Activated naive CD8-positive, alpha-beta T cell (primary cell): ENCODE data around the gene ASAP3.

Experiments
- H3K27ac Mint-ChIP-seq: one replicate; pipeline ENCODE4 v1.8.0; 2021; ENCODE audit warnings: mixed read lengths
- H3K27me3 Mint-ChIP-seq: one replicate; pipeline ENCODE4 v1.8.0; 2021; ENCODE audit warnings: mixed read lengths
- H3K36me3 Mint-ChIP-seq: one replicate; pipeline ENCODE4 v1.8.0; 2021; ENCODE audit warnings: mixed read lengths
- H3K4me1 Mint-ChIP-seq: one replicate; pipeline ENCODE4 v1.8.0; 2021; ENCODE audit warnings: low read depth, mixed read lengths
- H3K4me3 Mint-ChIP-seq: one replicate; pipeline ENCODE4 v1.8.0; 2021; ENCODE audit warnings: mild to moderate bottlenecking, mixed read lengths
- H3K9me3 Mint-ChIP-seq: one replicate; pipeline ENCODE4 v1.8.0; 2021; ENCODE audit warnings: low read depth, mixed read lengths

ASAP3 gene

DNA sequence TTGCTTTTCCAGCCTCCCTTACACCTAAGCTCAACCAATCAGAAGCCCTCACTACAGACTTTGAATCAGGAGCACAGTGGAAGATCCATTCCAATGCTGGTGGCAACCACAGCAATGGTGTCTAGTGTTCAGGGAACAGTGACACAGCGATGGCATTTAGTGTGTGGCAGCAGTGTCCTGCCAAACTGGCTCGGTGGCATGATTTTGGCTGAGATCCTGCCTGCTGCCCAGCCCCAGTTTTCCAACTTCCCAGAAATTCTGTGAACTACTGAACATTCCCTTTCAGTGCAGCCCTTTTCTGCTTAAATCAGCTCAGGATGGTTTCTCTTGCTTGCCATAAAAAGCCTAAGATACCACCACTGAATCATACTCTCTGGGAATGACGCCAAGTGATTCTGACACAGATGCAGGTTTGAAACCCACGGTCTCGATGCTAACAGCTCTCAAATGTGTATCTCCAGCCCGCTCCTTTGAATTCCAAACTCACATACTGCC is 8.8 kb downstream of the ASAP3 start:
- Mint-ChIP-seq H3K9me3 (no peaks in the 10 kb centered on the region), H3K27ac (no peak overlapping the region), H3K36me3 (no peaks in the 10 kb centered on the region), H3K4me1 (no peaks in the 10 kb centered on the region), H3K4me3 (no peak overlapping the region), H3K27me3 (no peaks in the 10 kb centered on the region)

DNA sequence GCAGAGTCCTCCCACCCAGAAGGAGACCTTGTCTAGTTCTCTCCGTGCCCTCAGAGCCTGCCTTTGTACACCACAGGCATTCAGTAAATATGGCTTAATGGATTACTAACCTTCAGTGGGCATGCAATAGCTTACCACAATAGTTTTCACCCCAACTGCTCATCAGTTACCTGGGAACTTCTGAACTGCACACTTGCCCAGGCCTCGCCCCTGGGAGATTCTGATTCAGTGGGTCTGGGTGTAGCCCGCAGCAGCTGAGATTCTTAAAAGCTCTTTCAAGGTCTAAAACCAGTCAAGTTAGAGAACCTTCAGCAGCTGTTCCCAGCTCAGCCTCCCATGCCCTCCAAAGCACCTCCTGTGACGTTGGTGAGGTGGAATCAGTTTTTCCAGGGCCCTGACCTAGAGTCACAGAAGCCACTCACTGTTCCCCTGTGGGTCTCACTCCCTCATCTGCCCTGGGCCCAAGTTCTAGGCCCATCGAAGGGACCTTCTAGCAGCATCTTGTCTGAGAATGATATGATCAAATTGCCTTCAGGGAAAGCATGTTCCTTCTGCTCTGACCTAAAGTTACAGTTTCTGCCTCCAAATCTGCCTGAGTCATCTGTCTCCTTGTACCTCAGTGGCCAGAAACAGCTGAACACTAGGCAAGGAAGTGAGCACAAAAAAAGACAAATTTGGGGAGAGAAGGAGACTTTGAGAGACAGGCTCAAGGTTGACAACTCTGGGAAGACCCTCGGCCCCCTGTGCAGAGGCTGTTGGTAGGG is 10.8 kb downstream of the ASAP3 start:
- Mint-ChIP-seq H3K9me3 (no peaks in the 10 kb centered on the region), H3K4me1 (no peaks in the 10 kb centered on the region), H3K27ac (no peak overlapping the region), H3K27me3 (no peaks in the 10 kb centered on the region), H3K36me3 (no peaks in the 10 kb centered on the region), H3K4me3 (no peak overlapping the region)

DNA sequence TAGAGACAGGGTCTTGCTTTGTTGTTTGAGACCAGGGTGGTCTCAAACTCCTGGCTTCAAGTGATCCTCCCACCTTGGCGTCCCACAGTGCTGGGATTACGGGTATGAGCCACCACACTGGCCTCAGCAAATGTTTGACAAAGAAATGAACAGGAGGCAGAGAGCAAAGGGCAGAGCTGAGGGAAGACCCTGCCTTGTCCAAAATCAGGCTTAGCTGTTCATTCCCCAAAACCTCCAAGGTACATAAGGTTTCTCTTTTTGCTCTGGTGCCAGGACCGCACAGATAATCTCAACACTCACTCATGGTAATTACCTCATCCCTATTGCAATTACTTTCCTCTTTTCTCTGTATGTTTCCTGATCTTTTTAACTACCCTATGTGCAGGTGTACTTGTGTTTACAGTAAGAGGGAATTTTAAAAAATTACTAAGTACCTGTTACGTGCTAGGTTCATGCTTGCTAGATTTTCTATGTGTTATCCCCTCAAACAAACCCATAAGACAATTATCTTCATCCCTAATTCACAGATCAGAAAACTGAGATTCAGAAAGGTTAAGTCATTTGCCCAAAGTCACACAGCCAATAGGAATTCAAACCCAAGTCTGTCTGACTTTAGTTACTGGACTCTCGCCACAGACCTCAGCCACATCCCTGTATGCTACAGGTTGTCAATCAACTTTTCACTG is 11.5 kb downstream of the ASAP3 start:
- Mint-ChIP-seq H3K36me3 (no peaks in the 10 kb centered on the region), H3K4me1 (no peaks in the 10 kb centered on the region), H3K27me3 (no peaks in the 10 kb centered on the region), H3K4me3 (no peak overlapping the region), H3K9me3 (no peaks in the 10 kb centered on the region), H3K27ac (no peak overlapping the region)

DNA sequence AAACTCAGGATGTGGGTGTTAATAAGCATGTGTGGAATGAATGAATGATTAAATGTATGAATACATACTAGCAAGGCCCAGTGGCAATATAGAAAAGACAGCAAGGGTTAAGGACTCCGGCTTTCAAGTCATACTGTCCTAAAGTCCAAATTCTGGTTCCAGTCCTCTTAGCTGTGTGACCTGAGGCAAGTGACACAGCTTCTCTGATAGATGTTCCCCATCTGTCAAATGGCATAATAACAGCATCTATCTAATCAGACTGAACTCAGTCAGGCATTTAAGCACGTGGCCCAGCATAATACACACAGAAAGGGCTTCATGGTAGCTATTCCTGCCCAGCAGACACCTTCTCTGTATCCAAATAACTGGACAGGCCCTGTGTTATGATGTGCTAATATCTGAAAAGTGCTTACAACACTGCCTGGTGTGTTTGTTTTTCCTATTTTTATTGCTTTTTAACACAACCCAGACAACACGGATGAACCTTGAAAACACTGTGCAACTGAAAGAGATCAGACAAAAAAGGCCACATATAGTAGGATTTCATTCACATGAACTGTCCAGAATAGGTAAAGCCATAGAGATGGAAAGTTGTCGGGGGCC is 12.4 kb downstream of the ASAP3 start:
- H3K27me3 Mint-ChIP-seq, result no peaks in the 10 kb centered on the region
- no peaks in the 10 kb centered on the region for H3K36me3 Mint-ChIP-seq
- H3K4me1 Mint-ChIP-seq, result no peaks in the 10 kb centered on the region
- H3K27ac Mint-ChIP-seq, result no peak overlapping the region
- no peaks in the 10 kb centered on the region for H3K9me3 Mint-ChIP-seq
- H3K4me3 Mint-ChIP-seq, result no peak overlapping the region

DNA sequence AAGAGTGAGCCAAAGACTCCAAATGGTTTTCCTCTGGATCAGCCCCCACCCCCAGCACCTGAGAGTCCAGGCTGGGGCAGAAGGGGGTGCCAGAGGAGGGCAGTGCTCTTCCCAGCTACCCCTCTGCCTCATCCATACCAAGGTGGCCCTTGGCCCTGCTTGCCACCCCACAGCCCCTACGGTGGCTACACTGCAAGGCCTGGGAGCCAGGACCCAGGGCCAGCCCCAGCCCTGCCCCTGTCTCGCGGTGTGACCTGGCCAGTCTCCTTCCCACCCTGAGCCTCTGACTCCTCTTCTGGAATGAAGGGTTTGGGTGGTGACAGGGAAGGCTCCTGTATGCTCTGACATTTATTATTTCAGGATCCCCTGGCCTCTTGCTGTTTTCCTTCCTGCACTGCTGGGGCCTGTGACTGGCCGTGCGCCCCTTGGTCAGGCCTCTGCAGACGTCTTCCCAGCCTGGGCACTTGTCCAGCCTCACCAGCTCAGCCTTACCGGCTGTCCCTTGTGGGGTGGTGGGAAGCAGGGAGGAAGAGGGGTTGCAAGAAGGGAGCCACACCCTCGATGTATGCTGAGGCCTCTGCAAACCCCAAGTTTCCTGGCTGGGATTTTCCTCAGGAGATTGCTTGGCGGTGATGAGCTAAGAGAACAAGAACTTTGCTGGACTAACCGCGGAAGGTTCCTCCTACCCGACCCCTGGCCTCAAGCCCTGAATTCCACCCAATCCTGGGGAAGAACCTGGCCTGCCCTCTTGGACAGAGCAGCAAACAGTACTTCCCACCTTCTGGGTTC is 13.5 kb downstream of the ASAP3 start:
- Mint-ChIP-seq H3K27me3 (no peaks in the 10 kb centered on the region), H3K9me3 (no peaks in the 10 kb centered on the region), H3K27ac (no peak overlapping the region), H3K4me3 (no peak overlapping the region), H3K4me1 (no peaks in the 10 kb centered on the region), H3K36me3 (no peaks in the 10 kb centered on the region)

DNA sequence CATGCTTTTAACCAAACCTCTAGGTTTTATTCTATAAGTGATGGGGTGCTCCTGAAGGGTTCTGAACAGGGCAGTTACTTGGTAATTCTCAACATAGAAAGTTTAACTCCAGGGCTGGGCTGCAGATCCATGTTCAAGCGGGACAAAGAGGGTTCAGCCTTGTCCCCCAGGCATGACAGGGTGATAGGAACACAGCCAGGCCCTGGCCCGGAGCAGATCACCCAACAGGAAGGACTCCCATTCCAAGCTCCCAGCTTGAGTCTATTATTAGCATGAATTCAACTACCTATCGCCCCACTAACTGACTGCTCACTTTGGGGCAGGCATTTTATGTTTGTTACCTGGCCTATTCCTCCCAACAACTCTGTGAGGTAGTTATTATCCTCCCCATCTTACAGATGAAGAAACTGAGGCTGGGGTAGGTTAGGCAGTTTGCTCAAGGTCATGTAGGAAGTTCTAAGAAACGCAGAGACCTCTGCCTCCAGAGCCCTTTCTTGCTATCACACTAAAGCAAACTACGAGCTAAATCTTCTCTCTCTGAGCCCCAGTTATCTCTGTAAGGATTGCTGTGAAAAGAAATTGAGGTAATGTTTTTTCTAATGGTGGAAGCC is 14.5 kb downstream of the ASAP3 start:
- no peaks in the 10 kb centered on the region for H3K9me3 Mint-ChIP-seq
- no peaks in the 10 kb centered on the region for H3K27me3 Mint-ChIP-seq
- no peaks in the 10 kb centered on the region for H3K36me3 Mint-ChIP-seq
- H3K27ac Mint-ChIP-seq, result no peak overlapping the region
- no peak overlapping the region for H3K4me3 Mint-ChIP-seq
- no peaks in the 10 kb centered on the region for H3K4me1 Mint-ChIP-seq

DNA sequence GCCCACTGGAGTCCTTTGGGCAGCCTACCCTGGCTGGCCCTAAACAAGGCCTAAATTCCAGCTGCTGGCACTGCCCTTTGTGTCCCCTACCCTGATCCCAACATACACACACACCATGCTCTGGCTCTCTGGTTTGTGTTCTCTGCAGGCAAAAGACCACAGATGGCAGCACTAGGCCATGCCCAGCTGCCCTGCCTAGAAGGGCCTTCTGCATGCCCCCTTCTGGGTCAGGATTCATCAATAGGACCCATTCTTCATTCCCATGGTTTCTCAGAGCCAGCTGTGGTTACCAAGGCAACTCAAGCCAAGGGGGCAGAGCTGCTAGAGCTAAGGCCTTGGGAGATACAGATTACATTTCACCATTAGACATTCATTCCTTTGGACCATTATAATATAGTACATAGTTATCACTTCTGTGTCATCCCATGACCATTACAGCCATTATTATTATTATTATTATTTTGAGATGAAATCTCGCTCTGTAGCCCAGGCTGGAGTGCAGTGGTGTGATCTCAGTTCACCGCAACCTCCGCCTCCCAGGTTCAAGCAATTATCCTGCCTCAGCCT is 17.5 kb downstream of the ASAP3 start:
- no peaks in the 10 kb centered on the region for H3K9me3 Mint-ChIP-seq
- peaks cover 3% of the 10 kb centered on the region for H3K27me3 Mint-ChIP-seq
- no peaks in the 10 kb centered on the region for H3K4me1 Mint-ChIP-seq
- no peak overlapping the region for H3K27ac Mint-ChIP-seq
- H3K4me3 Mint-ChIP-seq, result no peak overlapping the region
- no peaks in the 10 kb centered on the region for H3K36me3 Mint-ChIP-seq

DNA sequence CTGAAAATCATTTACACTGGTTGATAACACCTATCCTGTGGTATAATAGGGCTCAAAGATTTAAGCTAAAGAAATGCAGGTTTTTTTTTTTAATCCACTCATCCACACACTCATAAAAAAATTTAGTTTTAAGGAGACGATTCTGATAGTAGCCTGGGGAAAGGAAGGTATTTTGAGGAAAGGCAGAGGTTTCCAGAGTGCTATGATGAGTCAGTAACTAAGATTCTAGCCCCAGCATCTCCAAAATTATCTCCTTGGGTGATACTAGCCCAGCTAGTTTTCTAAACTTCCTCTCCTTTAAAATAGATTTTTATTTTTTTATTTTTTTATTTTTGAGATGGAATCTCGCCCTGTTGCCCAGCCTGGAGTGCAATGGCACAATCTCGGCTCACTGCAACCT is 20.7 kb downstream of the ASAP3 start:
- Mint-ChIP-seq H3K27ac (no peak overlapping the region), H3K27me3 (peaks cover 3% of the 10 kb centered on the region), H3K4me3 (no peak overlapping the region), H3K4me1 (peaks cover 5% of the 10 kb centered on the region), H3K36me3 (no peaks in the 10 kb centered on the region), H3K9me3 (no peaks in the 10 kb centered on the region)

DNA sequence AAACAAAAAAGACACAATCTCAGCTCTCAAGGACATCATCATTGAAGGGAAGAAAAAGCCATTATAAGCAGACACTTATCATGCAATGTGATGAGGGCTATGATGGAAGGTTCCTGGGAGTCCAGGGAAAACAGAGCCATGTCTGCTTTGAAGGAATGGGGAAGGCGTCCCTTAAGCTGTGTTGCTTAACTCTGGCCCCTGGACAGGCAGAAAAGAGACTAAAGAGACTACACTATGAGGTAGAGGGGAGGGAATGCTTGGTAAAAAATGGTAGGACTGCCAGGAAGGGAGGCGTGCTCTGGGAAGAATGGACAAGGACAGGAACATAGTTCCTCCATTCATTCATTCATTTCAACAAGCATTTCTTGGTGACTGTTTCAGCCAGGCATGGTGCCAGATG is 21.2 kb downstream of the ASAP3 start:
- peaks cover 5% of the 10 kb centered on the region for H3K4me1 Mint-ChIP-seq
- no peak overlapping the region for H3K4me3 Mint-ChIP-seq
- no peak overlapping the region for H3K27ac Mint-ChIP-seq
- H3K9me3 Mint-ChIP-seq, result no peaks in the 10 kb centered on the region
- H3K27me3 Mint-ChIP-seq, result peaks cover 5% of the 10 kb centered on the region
- no peaks in the 10 kb centered on the region for H3K36me3 Mint-ChIP-seq

DNA sequence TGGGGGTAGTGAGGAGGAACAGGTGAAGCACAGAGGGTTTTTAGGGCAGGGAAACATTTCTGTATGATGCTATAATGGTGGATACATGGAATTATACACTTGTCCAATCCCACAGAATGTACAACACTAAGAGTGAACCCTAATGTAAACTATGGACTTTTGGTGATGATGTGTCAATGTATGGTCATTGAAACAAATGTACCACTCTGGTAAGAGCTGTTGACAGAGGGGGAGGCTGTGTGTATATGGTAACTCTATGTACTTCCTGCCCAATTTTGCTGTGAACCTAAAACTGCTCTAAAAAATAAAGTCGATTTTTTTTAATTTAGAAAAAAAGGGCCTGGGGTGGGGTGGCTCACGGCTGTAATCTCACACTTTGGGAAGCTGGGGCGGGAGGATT is 22.9 kb downstream of the ASAP3 start:
- H3K4me3 Mint-ChIP-seq, result no peak overlapping the region
- H3K27me3 Mint-ChIP-seq, result peaks cover 5% of the 10 kb centered on the region
- H3K36me3 Mint-ChIP-seq, result peaks cover 2% of the 10 kb centered on the region
- H3K27ac Mint-ChIP-seq, result no peak overlapping the region
- H3K4me1 Mint-ChIP-seq, result peaks cover 9% of the 10 kb centered on the region
- H3K9me3 Mint-ChIP-seq, result no peaks in the 10 kb centered on the region

DNA sequence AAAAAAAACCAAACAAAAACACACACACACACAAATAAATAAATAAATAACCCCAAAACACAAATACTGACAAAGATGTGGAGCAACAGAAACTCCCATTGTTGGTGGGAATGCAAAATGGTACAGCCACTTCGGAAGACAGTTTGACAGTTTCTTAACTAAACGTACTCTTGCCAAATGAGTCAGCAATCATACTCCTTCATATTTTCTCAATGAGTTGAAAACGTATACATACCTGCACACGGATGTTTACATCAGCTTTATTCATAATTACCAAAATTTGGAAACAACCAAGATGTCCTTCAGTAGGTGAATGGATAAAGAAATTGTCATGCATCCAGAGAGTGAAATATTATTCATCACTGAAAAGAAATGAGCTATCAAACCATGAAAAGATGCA is 23.5 kb downstream of the ASAP3 start:
- peaks cover 5% of the 10 kb centered on the region for H3K27me3 Mint-ChIP-seq
- H3K9me3 Mint-ChIP-seq, result no peaks in the 10 kb centered on the region
- H3K4me1 Mint-ChIP-seq, result peaks cover 9% of the 10 kb centered on the region
- H3K4me3 Mint-ChIP-seq, result no peak overlapping the region
- peaks cover 2% of the 10 kb centered on the region for H3K36me3 Mint-ChIP-seq
- no peak overlapping the region for H3K27ac Mint-ChIP-seq

DNA sequence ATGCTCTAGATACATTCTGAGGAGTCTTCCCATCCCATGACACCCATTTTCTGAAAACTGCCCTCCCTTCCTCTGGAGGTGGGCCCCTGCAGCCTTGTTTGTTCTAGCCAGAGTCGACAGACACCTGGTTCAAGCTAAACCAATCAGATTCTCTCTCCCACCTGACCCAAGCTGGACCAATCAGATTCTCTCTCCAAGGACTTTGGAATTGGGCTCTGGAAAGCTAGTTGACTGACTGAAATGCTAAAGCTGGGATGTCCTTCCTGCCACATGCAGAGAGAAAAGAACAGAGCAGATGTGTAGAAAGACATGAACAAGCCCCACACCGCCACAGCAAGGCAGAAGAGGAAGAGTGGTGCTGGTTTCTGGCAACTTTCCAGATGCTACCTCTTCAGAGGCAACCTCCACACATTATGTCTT is 24.6 kb downstream of the ASAP3 start:
- Mint-ChIP-seq H3K4me3 (no peak overlapping the region), H3K27ac (no peak overlapping the region), H3K4me1 (peaks cover 9% of the 10 kb centered on the region), H3K9me3 (no peaks in the 10 kb centered on the region), H3K36me3 (peaks cover 2% of the 10 kb centered on the region), H3K27me3 (peaks cover 5% of the 10 kb centered on the region)

DNA sequence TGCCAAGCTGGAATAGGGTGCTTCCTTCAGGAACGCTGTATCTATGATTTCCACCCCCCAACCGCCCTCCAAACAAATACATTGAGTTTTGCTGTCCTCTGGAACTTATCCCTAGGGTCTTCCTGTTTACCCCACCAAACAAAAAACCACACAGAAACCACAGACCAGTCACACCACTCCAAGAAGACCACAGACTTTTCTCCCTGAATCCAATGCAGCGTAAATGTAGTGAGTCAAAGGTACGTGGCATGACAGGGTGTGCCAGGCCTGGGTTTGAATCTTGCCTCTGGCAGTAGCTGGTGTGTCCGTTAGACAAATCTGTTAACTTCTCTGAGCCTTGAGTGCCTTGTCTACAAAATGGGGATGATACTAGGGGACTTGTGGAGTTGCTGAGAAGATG is 27.8 kb downstream of the ASAP3 start:
- H3K4me3 Mint-ChIP-seq, result no peak overlapping the region
- H3K27ac Mint-ChIP-seq, result no peak overlapping the region
- H3K4me1 Mint-ChIP-seq, result peaks cover 23% of the 10 kb centered on the region
- peaks cover 2% of the 10 kb centered on the region for H3K36me3 Mint-ChIP-seq
- peaks cover 2% of the 10 kb centered on the region for H3K27me3 Mint-ChIP-seq
- no peaks in the 10 kb centered on the region for H3K9me3 Mint-ChIP-seq

DNA sequence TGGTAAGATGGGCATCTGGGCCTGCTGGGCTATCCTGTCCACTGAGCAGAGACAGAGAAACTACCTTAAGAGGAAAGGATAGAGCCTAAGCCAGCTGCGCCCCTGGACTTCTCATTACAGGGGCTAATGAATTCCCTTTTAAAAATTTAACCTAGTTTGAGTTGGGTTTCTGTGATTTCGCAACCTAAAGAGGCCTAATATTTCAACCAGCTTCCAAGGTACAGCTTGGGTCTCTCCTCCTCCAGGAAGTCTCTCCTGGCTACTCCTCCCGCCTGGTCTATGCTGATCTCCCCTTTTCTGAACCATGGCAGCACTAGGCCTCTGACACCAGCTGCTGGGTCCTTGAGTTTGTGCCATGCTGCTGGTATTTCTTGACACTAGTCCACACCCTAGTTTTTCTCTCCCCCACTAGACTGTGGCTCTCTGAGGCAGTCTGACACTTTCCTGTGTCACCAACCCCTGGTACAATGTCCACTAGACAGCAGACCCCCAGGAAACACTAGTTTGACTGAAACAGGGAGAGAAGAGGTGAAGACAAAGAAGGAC is 30.5 kb downstream of the ASAP3 start:
- H3K4me3 Mint-ChIP-seq, result no peak overlapping the region

More for the DNA sequence above, 30.5 kb downstream of the ASAP3 start:
- Mint-ChIP-seq H3K4me1 (peaks cover 18% of the 10 kb centered on the region), H3K27ac (no peak overlapping the region), H3K9me3 (no peaks in the 10 kb centered on the region), H3K36me3 (peaks cover 2% of the 10 kb centered on the region), H3K27me3 (peaks cover 2% of the 10 kb centered on the region)
